GM19239 (cell line): ENCODE data around the gene CFAP300.

Source experiments
- DNase-seq: peaks from one replicate; pipeline ENCODE4 v3.0.0; 2011; ENCODE audit warnings: low spot score; ENCODE audit not compliant: insufficient read length
- FAIRE-seq: peaks from 2 replicates; lab custom pipeline; 2011; peaks lifted over from hg19 to GRCh38; lab: Jason Lieb, UNC

The CFAP300 gene

DNA sequence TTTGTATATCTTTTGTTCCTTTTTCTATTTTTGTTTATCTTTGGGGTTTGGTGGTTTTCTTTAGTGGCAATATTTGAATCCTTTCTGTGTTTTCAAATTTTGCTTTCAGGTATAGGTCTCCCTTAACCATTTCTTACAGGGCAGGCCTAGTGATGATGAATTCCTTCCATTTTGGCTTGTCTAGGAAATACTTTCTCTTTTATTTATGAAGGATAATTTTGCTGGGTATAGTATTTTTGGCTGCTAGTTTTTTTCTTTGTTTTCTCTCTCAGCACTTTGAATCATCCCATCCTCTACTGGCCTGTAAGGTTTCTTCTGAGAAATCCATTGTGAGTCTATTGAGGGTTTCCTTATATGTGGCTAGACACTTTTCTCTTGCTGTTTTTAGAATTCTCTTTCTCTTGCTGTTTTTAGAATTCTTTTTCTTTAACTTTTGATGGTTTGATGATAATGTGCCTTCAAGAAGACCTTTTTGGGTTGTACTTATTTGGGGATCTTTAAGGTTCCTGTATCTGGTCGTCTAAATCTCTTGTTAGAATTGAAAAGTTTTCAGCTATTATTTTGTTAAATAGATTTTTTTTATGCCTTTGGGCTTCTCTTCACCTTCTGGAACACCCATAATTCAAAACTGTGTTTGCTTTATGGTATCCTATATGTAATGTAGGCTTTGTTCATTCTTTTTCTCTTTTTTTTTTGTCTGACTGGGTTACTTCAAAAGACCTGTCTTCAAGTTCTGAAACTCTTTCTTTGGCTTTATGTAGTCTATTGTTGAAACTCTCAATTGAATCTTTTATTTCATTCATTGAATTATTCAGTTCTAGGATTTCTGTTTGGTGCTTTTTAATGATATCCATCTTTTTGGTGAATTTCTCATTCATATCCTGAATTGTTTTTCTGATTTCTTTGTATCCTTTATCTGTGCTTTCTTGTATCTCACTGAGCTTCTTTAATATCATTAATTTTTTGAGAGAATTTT lies 24.5 kb downstream of the CFAP300 start:
- no peak for DNase-seq
- FAIRE-seq = no peak

DNA sequence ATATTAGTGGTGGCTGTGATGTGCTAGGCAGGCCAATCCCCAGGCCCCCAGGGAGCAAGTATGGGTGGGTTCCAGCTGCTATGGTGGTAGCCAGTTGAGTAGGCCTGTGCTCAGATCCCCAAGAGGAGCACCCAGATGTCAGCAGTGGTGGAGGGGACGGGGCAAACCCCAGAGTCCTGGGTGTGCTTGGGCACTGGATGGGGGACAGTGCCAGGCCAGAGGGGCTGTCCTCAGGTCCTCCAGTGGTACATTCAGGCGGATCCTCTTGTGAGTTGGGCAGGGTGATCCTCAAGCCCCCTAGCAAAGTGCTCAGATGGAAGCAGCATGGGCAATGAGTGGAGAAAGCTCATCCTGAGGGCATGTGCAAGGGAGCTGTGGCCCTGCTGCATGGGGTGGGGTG lies 26.0 kb downstream of the CFAP300 start:
- no peak for FAIRE-seq
- DNase-seq = no peak

DNA sequence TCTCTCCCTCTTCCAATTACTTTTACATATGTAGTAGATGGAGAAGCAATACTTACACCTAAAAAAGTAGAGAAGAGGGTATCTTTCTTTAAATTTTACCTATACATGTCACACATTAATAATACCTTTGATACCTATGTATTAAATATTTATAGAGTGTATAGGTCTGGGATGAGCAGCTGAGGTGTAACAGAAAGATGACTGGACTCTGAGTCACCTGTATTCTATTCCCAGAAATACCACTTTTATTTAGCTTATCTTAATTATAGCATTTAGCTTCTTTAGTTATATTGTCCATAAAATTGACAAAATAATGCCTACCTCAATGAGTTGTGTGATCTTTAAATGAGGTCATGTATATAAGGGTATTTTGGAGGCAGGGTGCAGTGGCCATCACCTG lies 32.4 kb downstream of the CFAP300 start:
- FAIRE-seq (no peak), DNase-seq (no peak)

DNA sequence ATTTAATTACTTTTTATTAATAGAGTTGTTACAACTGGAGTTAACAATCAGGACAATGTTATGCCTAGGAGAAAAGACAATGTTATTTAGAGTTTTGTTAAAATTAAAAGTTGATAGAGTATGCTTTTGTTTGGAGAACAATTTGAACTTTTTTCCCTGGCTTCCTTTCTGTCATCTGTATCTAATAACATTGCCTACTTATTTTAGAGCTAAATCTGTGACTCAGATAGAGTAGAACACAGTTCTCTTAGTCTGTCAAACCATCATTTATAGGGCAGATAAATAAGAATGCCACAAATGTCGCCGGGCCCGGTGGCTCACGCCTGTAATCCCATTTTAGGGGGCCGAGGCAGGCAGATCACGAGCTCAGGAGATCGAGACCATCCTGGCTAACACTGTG lies 34.1 kb downstream of the CFAP300 start:
- FAIRE-seq = no peak

DNA sequence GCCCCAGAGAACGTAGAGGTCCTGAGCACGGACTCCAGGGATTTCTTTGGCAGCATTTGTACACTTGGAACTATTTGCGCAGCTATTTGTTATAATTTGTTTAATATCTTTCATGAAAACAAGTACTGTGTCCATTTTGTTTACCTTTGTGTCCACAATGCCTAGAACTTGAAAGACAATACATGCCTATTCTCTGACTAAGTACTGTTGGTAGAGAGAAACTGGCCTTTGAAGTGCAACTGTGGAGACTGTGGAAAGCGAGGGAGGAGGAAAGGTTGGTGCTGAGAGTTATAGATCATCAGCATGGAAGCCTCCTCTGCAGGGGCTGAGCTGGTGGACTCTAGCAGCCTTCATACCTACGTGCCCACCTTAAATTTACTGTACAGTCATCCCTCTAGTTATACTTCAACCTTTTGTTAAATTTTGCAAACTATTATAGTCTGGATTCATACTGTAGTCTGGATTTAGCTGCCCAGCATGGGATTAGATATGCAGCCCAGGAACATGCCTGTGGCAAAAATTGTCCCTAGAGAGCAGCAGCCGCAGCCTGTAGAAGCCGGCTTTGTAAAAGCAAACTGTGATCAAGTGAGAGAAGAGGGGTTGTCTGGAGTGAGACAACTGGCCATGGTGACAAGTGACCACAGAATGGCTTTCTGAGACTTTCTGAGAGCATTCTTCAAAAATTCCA lies 38.8 kb downstream of the CFAP300 start:
- no peak for FAIRE-seq

More for the DNA sequence above, 34.1 kb downstream of the CFAP300 start:
- DNase-seq = no peak

DNA sequence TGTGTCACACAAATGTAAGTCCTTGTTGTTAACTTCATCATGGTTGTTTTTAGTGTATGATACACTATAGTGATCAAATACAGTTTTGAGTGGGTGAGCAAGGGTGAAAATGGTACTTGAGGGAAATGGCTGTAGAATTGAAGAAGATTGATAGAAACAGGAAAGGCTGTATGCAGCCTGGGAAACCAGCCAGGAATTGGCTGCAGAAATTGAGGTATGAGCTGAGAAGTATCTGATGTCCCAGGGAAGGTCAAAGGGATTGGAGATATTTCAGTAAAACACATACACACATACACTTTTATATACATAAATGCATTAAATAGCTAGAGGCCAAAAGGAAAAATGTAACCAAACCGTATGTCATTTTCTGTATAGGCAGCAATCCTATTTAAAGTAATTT lies 49.9 kb downstream of the CFAP300 start:
- FAIRE-seq = no peak

More for the DNA sequence above, 38.8 kb downstream of the CFAP300 start:
- no peak for DNase-seq

DNA sequence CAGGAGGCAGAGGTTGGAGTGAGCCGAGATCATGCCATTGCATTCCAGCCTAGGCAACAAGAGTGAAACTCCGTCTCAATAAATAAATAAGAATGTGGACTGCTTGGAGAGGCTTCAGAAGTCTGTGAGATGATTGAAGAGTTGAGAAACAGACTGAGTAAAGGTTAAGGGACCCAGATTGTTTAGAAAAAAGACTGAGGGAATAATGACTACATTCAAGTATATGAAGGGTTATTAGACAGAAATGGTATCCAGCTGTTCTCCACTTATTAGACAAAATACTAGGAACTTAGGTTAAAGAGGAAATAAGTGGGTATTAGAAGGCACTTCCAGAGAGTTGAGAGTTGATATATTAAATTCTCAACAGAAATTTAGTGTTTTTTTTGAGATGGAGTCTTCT lies 52.5 kb downstream of the CFAP300 start:
- FAIRE-seq = no peak
- DNase-seq = no peak

More for the DNA sequence above, 49.9 kb downstream of the CFAP300 start:
- DNase-seq = no peak

DNA sequence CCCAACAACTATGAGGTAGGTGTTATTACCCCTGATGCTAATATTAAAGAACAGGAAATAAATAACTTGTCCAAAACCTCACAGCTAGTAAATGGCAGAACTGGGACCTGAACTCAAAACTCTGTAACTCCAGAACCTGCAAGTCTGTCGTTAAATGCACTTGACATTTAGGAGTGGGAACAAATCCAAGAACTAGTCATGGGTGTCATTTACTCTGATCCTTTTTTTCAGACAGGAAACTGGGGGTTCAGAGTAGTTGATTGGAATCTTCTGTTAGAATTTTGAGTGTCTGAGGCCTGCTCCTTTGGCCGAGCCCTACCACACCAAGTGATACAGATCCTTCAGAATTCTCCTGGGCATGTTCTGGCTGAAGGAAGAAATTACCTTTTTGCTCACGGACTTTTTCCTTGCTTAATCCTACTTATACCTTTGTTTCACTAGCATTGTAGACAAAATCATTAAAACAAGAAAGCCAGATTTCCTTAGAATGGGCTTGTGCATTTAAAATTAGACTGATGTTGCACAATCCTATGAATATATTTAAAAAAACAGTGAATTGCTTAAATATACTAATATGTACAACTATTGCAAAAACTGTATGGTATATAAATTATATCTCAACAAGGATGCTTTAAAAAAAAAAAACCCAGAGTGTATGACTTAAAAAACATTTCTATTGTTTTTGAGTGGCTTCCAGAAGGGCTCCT lies 61.6 kb downstream of the CFAP300 start:
- FAIRE-seq (no peak), DNase-seq (no peak)

DNA sequence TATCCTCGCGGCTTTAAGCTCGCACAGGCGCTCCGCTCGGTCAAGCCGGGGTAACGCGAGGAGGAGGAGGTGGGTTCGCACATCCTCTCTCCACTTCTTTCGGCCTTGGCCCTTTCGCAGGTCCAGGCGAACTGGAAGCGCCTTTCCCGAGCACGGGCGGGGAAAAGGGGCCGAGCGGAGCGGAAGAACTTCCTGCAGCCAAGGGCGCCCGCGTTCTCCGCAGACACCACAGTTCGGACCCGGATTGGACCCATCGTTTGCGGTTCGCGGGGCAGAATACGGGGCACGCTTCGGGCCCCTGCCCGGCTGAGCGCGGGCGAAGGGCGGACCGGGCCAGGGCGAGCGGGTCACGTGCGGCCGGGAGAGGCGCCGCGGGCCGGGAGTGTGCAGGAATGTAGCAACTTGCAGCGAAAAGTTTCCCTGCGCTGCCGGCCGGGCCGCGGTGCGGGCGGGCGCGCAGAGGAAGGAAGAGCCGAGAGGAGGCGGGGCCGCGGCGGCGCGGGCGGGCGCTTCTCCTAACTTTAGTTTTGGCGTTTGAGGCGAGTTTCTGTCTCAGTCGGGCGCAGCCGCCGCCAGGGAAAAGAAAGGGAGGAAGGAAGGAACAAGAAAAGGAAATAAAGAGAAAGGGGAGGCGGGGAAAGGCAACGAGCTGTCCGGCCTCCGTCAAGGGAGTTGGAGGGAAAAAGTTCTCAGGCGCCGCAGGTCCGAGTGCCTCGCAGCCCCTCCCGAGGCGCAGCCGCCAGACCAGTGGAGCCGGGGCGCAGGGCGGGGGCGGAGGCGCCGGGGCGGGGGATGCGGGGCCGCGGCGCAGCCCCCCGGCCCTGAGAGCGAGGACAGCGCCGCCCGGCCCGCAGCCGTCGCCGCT lies 62.9 kb downstream of the CFAP300 start, which contains the start of gene YAP1:
YAP1 (plus strand) TSS at position 552 of the 865 bp plus-strand sequence. CDS start 402 bp downstream, outside the sequence.
- DNase-seq = peak; percentile 58
- FAIRE-seq = peak; percentile 33

DNA sequence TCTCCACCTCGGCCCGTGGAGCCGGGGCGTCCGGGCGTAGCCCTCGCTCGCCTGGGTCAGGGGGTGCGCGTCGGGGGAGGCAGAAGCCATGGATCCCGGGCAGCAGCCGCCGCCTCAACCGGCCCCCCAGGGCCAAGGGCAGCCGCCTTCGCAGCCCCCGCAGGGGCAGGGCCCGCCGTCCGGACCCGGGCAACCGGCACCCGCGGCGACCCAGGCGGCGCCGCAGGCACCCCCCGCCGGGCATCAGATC lies 63.4 kb downstream of the CFAP300 start:
- DNase-seq = no peak
- no peak for FAIRE-seq

DNA sequence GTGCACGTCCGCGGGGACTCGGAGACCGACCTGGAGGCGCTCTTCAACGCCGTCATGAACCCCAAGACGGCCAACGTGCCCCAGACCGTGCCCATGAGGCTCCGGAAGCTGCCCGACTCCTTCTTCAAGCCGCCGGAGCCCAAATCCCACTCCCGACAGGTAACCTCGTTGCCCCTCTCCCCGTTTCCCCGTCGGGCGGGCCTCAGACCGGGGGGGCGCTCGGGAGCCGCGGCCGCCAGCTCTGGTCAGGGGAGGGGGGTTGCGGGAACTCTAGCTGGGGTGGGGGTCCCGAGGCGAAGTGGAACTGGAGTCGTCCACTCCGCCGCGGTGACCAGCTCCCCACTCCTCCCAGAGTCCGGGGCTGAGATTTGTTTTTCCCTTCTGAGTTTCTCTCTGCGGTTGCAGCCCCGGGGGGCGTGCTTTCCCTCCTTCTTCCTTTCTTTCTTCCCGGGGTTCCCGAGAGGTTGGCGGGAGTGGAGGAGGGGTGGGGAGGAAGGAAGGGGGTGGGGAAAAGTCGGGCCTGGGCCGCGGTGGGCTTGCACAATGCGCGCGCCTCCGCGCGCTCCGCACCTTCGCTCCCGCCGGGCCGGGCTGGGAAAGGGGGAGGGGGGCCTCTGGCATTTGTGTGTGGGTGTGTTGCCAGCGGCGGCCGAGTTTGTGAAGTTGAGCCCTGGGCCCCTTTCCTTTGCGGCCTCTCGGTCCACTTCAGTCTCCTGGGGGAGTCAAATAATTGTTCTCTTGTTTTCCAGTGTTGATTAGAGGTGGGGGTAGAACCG lies 64.0 kb downstream of the CFAP300 start:
- DNase-seq = no peak
- no peak for FAIRE-seq

DNA sequence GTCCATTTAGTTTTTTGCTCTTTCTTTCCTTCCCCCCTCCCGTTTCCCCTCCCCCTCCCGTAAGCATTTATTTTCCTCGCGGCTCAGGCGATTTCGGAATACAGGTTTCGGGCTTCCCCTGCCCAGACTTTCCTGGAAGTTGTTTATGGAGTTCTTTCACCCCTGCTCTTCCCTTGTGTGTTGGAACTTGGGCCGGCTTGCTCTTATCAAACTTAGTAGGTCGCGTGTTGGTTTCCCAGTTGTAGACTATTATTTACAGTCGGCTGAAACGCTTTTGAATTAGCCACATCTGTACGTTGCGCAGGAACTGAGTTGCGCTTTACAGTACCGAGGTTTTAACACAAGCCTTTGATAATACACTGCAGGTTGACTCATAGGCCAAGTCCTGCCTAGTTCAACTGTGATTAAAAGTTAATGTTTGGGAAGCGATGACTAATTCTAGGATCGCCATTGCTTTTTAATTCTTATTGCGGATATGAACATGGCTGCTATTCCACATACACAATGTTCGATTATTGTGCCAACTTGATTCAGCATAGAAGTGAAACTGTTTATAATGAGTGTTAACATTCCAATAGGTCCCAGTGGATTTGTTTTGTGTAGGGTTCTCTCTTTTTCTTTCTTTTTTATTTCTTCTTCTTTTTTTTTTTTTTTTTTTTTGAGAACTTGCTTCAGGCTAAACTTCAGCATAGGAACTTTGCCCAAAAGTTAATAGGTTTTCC lies 64.7 kb downstream of the CFAP300 start:
- FAIRE-seq = no peak
- DNase-seq = no peak

DNA sequence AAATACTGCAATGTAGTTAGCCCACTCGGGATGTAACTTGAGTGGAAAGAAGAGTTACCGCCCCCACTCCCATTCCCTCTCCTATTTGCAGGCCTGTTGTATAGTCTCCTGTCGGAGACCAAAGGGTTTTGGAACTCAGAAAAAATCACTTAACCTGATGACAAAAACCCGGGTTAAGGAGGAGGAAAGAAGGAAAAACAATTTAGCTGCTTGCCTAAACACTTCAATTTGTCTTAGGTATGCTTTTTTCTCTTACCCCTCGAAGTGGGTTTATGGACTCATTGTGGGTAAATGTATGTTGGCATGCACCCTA lies 65.2 kb downstream of the CFAP300 start:
- DNase-seq (no peak), FAIRE-seq (no peak)

DNA sequence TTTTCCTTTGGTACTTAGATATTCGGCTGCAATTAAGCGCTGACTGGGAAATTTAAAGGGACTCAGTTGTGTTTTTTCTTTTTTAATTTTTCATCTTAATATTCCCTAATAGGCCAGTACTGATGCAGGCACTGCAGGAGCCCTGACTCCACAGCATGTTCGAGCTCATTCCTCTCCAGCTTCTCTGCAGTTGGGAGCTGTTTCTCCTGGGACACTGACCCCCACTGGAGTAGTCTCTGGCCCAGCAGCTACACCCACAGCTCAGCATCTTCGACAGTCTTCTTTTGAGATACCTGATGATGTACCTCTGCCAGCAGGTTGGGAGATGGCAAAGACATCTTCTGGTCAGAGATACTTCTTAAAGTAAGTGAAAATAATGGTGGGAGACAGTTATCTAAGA lies 66.8 kb downstream of the CFAP300 start:
- no peak for DNase-seq
- no peak for FAIRE-seq

DNA sequence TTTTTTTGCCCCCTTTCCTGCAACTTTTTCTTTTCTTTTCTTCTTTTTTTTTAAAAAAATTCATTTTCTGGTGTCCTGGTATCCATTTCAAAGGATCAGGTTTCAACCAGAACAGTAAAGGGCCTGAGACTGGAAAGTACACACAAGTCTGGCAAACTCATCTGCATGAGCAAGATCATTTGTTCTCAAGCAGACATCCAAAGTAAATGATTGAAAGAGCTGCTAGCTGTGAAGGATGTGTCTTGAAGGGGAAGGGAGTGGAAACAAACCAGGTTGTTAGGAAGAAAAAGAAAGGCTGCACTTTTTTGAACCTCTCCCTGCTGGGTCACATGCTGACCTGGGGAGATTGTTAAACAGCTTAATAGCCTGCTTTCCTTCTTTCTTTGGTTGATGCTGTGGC lies 68.3 kb downstream of the CFAP300 start:
- FAIRE-seq = no peak

DNA sequence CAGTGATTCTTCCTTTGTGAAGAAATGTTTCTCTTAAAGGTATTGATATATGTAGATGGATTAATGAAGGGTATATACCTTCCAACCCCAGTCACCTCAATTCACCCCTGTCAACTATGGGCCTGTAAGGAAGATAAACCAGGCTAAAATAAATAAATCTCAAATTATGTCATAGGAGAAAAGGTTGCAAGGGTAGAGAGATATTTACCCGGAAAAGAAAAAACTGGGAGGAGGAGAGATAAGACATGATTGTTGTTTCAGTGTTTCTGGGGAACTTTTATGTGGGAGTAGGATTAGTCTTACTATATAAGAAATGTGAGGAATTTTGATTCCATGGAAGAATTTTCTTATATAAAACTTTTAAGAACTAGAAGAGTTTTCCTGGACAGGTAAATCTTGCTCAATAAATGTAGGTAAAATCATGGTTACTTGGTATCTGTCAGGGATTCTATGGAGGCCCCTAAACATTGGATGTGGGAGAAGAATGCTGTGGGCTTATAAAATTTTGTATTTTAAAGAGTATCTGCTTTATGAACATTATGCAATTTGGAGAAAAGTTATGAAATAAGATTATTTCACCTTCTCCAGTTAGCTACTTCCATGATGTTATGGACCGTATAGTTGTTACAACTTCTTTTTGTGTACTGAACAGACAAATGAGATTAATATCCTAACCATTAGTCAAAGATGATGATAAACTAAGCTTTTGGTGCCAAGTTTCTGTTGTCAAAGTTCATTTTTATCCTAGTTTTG lies 69.4 kb downstream of the CFAP300 start:
- FAIRE-seq = no peak

More for the DNA sequence above, 68.3 kb downstream of the CFAP300 start:
- no peak for DNase-seq

DNA sequence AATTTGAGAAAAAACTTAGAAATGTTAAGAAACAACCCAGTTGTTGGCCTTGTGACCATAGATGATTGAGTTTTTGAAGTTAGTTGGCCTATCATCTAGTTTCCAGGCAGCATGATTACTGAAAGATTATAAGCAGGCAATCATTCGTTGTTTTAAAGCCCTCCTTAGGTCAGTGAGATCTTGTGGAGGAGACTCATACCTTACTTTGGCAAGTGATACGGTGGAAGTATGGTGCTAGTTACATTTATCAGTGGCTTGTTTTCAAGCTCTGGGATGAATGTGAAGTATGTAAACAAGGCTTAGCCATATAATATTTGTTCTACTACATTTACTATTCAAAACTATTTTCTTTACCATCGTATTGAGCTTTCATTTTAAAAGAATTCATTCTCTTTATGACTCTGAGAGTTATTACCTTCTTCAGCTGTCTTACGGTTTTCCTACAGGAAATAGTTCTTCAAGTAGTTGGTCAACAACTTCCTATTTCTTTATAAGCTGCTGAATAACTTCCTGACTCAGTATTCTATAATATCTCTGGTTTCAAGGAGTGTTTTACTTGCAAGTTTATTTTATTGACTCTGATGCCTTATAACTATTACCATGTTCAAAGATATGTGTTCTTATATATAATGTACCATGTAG lies 70.4 kb downstream of the CFAP300 start:
- FAIRE-seq = no peak
- no peak for DNase-seq

More for the DNA sequence above, 69.4 kb downstream of the CFAP300 start:
- no peak for DNase-seq
